NCI-H345 treated with DMSO at 0.1 percent for 48 hours (cell line): ENCODE data around the gene NT5C2.
A peak's percentile ranks its signal among the peaks of the same experiment; 100 is the strongest.
"Not testable (repeated sequence)": the region's sequence is repeated elsewhere in the genome, so short reads cannot be mapped to it uniquely, and the experiment has no call there.

Source experiments
- DNase-seq: peaks from one replicate; lab custom pipeline; 2025; ENCODE audit not compliant: unreplicated experiment; lab: John Stamatoyannopoulos, UW

NT5C2 gene

DNA sequence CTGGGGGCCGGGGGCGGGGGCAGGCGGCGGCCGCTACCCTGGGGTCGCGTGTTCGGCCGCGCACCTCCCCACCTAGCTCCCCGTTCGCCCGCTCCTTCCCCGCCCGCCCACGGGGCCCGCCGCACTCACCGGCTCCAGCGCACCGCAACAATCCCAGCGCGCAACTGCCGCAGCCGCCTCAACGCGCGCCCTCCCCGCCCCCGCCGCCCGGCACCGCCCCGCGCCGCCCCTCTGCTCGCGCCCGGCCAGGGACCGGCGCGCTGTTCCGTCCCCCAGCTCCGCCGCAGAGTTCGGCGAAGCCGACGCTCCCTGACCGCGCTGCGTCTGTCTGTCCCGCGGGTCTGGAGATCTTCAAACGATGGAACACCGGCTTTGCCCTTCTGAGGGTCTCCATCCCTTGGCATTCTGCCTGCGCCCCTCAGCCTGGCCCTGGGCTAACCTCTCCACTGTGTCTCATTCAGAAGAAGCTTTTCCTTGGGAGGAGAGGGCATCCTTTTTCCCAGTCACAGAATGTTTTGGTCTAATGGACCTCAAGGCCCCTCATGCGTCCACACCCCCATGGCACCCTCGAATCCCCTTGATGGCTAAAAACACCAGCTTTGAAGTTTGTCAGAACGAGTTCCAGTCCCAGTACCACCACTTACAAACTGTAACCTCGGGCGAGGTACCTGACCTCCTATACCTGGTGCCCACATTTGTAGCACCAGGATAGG lies at the start of gene NT5C2:
Gene NT5C2, minus strand, starts transcription at position 166 of the 713 bp plus-strand sequence. CDS start 18,314 bp downstream, outside the sequence.
- DNase-seq = peak; percentile 32

DNA sequence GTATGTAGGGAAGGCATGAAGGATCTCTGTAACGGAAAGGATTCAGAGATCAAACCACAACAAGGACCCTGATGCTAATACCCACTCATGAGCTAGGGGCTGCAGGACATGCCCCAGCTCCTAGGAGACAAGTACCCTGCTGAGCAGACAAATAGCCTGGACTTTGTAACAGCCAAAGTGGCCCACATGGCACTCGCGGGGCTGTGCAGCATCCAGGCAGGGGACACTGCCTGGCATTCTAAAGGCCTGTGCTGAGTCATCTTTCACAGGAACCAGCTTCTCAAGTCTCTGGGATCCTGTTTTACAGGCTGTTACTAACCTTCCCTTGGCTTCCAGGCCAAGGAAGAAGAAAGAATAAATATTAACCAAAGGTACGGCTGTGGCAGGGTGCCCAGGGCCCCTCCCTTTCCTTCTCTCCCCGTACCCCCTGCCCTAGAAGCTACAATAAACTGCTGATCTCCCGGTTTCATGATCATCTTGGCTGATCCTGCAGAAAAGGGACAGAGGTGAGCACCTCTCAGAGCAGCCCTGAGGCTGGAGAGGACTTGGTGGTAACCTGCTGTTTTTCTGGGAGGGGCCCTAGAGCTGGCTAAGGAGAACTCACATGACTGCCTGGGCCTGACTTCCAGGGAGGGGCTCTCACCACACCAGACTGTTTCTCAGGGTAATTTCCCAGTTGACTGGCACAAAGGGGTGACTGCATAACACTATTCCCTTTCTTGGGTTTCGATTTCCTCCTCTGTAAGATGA lies 48.4 kb upstream of the NT5C2 start:
- DNase-seq = no peak

DNA sequence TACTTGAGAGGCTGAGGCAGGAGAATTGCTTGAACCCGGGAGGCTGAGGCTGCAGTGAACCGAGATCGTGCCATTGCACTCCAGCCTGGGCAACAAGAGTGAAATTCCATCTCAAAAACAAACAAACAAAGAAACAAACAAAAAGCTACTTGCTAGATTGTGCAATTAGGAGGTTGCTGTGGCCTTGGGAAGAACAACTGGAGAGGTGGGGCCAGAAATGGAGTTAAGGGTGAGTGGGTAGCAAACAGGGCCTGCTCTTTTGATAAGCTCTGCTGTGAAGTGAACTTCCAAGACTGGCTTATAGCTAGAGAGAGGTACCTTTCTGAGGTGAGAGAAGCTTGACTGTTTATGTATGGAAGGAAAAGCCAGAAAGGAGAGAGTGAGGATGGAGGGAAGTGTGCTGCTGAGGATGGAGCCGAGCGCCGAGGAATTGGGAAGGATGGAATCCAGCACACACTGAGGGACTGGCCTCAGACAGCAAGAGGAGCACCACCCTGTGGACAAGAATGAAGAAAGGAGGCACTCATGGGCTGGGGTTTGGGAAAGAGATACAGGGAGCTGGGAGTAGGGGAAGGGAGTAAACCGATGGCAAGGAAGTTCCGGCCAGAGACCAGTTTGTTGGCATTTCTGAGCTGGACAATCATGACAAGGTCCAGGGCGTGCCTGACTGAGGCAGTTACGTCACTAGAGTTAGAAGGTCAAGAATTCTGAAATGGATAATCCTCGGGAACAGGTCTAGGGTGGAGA lies 45.6 kb upstream of the NT5C2 start:
- DNase-seq = no peak

DNA sequence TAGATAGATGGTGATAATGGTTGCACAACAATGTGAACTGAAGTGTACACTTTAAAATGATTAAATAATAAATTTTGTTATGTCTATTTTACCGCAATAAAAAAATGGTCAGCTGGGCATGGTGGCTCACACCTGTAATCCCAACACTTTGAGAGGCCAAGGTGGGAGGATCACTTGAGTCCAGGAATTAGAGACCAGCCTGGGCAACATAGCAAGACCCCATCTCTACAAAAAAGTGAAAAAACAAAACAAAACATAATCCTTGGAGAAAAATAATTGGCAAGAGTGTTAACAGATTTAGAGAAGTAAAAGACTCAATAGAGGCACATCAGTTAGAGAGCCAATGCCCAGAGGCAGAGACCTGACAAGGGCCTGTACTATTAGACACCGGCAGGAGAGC lies 42.7 kb upstream of the NT5C2 start:
- DNase-seq = no peak

DNA sequence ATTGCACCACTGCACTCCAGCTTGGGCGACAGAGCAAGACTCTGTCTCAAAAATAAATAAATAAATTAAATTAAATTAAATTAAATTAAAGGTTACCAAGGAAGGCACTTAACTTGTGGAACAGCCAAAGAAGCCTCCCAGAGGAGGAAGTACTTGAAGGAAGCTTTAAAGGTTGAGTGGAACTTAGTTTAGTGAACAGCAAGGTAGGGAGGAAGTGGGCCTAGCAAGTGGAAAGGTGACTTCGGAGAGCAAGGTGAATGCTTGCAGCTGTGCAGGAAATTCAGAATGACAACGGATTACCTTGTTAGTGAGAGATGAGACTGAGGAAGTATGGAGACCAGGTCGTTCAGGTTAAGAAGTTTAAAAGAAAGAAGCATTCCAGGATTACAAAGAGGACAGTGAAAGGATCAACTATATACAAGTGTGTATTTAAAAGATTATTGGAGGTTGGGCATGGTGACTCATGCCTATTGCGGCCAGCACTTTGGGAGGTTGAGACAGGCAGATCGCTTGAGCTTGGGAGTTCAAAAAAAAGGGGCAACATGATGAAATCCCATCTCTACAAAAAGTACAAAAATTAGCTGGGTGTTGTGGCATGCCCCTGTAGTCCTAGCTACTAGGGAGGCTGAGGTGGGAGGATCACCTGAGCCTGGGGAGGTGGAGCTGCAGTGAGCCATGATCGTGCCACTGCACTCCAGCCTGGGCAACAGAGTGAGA lies 39.9 kb upstream of the NT5C2 start:
- no peak for DNase-seq

DNA sequence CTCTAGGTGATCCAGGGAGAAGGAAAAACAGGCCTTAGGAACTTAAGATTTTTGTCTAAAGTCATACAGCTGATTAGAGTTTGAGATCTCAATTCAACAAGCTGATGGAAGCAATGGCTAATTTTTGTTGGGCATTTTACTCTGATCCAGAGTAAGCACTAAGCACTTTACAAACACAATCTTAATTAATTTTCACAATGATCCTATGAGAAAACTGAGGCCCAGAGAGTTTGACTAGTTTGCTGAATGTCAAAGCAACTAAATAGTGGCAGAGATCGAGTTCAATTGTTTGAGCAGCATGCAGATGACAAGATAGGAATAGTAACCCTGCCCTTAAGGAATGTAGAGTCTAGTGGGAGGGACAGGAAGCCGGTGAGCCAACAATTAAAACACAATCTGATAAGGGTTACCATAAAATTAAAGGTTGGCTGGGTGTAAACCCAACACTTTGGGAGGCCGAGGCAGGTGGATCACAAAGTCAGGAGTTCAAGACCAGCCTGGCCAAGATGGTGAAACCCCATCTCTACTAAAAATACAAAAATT lies 39.1 kb upstream of the NT5C2 start:
- no peak for DNase-seq

DNA sequence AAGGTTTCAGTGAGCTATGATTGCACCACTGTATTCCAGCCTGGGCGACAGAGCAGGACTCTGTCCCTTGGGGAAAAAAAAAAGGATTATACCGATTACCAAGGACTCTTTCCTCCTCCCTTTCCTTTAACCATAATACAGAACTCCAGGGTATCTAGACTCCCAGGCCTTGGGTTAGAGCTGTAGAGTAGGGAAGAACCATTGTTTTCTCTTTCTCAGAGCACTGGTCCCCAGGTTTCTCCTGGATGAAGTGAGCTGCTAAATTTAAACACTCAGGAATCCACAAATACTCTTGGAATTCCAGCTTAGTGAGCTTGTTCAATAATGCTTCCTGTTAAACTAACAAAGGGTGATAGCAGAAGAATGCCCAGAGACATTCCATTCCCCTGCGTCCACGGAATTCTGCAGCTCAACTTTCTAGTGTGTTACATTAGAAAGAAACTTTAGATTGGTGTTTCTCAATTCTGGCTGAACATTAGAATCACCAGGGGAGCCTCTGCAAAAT lies 38.0 kb upstream of the NT5C2 start:
- no peak for DNase-seq

DNA sequence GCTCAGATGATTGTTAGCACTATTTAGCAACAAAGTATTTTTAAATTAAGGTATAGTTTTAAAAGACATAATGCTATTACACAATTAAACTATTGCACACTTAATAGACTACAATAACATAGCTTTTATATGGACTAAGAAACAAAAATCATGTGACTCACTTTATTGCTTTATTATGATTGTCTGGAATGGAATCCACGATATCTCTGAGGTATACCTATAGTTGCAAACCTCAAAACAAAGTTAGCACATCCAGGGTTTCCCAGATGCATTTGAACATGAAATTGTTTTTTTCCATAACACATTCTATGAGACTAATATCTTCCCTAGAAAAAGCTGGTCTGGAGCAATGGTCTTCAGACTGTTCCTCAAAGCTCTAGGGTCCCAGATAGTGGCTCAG lies 34.3 kb upstream of the NT5C2 start:
- no peak for DNase-seq

DNA sequence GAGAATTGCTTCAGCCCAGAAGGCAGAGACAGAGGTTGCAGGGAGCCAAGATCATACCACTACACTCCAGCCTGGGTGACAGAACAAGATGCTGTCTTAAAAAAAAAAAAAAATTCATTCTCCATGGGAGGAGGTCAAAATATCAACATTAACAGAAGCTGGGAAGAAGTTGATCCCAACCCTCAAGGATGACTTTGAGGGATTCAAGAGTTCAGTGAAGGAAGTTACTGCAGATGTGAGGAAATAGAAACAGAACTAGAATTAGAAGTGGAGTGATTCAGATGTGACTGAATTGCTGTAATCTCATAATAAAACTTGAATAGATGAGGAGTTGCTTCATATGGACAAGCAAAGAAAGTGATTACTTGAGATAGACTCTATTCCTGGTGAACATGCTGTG lies 32.9 kb upstream of the NT5C2 start:
- no peak for DNase-seq

DNA sequence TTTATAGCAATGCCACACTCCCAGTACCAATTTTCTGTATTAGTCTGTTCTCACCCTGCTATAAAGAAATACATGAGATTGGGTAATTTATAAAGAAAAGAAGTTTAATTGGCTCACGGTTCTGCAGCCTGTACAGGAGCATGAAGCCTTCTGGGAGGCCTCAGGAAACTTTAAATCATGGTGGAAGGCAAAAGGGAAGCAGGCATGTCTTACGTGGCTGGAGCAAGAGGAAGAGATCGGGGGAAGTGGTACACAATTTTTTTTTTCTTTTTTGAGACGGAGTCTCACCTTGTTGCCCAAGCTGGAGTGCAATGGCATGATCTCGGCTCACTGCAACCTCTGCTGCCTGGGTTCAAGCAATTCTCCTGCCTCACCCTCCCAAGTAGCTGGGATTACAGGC lies 31.6 kb upstream of the NT5C2 start:
- DNase-seq = not testable (repeated sequence)

DNA sequence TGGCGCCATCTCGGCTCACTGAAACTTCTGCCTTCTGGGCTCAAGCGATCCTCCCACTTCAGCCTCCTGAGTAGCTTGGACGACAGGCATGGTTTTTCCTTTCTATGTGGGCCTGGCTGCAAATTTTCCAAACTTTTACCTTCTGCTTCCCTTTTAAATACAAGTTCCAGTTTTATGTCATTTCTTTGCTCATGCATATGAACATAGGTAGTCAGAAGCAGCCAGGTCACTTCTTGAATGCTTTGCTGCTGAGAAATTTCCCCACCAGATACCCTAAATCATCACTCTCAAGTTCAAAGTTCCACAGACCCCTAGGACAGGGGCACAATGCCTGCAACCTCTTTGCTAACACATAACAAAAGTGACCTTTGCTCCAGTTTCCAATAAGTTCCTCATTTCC lies 31.1 kb upstream of the NT5C2 start:
- no peak for DNase-seq

DNA sequence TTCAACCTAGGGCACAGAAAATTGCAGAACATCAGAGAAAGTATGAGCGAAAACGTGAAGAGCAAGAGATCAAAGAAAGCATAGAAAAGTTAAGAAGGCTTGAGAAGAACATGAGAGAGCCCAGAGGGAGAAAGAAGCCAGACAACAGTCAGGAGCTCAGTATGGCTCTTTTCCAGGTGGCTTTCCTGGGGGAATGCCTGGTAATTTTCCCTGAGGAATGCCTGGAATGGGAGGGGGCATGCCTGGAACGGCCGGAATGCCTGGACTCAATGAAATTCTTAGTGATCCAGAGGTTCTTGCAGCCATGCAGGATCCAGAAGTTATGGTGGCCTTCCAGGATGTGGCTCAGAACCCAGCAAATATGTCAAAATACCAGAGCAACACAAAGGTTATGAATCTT lies 23.3 kb upstream of the NT5C2 start:
- not testable (repeated sequence) for DNase-seq

DNA sequence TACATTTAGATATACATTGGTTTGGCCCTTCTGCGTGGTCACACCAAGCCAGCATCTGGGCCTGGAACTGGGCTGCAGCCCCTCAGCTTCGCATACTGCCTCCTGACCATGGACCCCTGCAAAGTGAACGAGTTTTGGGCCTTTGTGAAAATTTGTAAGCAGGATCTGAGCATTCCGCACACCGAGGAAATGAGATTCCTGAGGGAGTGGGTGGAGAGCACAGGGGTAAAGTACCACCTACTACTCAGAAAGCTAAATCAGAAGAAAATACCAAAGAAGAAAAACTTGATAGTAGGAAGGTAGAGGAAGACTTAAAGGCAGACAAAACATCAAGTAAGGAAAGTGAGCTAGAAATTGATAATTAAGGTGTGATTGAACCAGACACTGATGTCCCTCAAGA lies 22.5 kb upstream of the NT5C2 start:
- no peak for DNase-seq

DNA sequence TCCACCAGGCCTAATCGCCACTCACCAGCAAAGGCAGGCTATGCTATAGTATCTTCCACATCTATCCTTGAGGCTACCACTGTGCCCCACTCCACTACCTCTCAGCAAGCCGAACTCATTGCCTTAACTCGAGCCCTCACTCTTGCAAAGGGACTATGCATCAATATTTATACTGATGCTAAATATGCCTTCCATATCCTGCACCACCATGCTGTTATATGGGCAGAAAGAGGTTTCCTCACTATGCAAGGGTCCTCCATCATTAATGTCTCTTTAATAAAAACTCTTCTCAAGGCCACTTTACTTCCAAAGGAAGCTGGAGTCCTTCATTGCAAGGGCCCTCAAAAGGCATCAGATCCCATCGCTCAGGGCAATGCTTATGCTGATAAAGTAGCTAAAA lies 17.2 kb upstream of the NT5C2 start:
- not testable (repeated sequence) for DNase-seq

DNA sequence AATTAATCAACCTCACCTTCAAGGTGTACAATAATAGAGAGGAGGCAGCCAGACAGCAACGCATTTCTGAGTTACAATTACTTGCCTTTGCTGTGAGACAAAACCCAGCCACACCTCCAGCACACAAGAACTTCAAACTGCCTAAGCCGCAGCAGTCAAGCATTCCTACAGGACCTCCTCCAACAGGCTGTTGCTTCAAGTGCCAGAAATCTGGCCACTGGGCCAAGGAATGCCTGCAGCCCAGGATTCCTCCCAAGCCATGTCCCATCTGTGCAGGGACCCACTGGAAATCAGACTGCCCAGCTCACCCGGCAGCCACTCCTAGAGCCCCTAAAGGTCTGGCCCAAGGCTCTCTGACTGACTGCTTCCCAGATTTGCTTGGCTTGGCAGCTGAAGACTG lies 14.6 kb upstream of the NT5C2 start:
- not testable (repeated sequence) for DNase-seq

DNA sequence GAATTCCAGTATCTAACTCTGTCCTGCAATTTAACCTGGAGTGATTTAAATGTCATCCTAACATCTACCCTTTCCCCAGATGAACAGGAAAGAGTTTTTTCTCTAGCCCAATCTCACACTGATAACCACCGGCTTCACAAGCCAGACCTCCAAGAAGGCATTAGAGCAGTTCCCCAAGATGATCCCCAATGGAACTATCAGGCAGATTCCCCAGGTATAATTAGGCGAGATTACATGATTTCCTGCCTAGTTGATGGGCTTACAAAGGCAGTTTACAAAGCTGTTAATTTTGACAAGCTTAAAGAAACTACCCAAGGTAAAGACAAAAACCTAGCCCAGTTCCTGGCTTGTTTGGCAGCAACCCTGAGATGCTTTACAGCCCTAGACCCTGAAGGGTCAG lies 14.1 kb upstream of the NT5C2 start:
- DNase-seq = no peak

DNA sequence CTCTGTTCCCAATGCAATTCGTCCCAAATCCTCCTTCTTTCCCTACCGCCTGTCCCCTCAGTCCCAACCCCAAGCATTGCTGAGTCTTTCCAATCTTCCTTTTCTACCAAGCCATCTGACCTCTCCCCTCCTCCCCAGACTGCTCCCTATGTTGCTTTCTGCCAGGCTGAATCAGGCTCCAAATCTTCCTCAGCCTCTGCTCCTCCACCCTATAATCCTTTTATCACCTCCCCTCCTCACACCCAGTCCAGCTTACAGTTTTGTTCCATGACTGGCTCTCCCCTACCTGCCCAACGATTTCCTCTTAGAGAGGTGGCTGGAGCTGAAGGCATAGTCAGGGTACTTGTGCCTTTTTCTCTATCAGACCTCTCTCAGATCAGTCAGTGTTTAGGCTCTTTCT lies 13.6 kb upstream of the NT5C2 start:
- not testable (repeated sequence) for DNase-seq

DNA sequence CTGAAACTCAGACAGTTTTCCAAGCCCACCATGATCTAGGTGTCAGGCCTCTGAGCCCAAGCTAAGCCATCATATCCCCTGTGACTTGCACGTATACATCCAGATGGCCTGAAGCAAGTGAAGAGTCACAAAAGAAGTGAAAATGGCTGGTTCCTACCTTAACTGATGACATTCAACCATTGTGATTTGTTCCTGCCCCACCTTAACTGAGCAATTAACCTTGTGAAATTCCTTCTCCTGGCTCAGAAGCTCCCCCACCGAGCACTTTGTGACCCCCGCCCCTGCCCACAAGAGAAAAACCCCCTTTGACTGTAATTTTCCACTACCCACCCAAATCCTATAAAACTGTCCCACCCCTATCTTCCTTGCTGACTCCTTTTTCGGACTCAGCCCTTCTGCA lies 12.3 kb upstream of the NT5C2 start:
- DNase-seq = not testable (repeated sequence)

DNA sequence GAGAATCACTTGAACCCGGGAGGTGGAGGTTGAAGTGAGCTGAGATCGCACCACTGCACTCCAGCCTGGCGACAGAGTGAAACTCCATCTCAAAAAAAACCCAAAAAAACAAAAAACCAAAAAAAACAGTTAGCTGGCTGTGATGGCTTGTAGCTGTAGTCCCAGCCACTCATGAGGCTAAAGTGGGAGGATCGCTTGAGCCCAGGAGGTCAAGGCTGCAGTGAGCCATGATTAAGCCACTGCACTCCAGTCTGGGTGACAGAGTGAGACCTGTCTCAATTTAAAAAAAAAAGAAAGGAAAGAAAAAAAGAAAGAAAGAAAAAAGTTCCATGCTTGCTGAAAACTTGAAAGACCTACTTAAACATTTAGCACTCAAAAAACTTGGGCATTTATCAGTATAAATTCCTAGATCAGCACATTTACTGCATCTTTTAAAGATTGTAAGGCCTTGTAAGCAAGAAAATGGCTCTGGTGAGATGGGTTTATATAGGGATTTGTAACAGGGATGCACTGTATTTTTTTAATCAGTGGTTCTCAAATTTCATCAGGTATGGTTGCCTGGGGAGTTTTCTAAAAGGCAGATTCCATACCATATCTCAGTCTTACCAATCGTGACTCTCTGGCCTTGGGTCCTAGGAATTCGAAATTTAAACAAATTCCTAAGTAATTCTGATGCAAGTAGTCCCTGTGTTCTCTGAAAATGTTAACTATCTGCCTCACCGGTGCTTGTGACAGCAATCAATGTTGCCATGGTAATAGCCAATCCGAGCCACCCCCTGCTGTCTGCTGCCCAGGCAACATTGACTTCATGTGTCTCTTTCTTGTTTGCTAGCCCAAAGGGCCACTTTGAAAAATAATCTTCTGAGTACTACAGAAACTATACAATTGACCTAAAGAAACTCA lies 11.5 kb upstream of the NT5C2 start:
- DNase-seq = no peak

DNA sequence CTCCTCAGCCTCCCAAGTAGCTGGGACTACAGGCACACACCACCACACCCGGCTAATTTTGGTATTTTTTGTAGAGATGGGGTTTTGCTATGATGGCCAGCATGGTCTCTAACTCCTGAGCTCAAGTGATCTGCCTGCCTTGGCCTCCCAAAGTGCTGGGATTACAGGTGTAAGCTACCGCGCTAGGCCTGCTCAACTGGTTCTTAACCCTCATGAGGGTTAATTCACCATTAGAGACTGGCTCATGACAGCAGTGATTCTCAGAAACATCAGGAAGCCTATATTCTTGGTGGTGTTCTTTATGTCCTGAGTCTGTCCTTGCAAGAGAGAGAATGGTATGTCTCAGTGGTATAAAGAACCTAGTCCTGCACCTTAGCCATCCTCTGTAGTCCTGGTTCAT lies 10.4 kb upstream of the NT5C2 start:
- no peak for DNase-seq
